KMS-11 (cell line): ENCODE results near the gene KRT40.

ENCODE experiments used
- H2AFZ ChIP-seq: fragments of 200-600 bp; sonication (generic); 2 replicates; pipeline ENCODE4 v1.6.1; 2016; ENCODE audit warnings: antibody characterized with exemption, mixed run types, low read depth
- H3K27ac ChIP-seq: fragments of 200-600 bp; sonication (generic); 2 replicates; pipeline ENCODE4 v1.6.1; 2016; ENCODE audit warnings: mild to moderate bottlenecking, mixed run types
- H3K27me3 ChIP-seq: fragments of 200-600 bp; sonication (generic); 2 replicates; pipeline ENCODE4 v1.6.1; 2017; ENCODE audit warnings: mild to moderate bottlenecking, low read depth, mixed run types, moderate library complexity; ENCODE audit not compliant: insufficient read depth
- H3K36me3 ChIP-seq: fragments of 200-600 bp; sonication (generic); 2 replicates; pipeline ENCODE4 v1.6.1; 2017; ENCODE audit warnings: mild to moderate bottlenecking, mixed run types; ENCODE audit not compliant: insufficient read depth
- H3K4me1 ChIP-seq: fragments of 200-600 bp; sonication (generic); 2 replicates; pipeline ENCODE4 v1.6.1; 2016; ENCODE audit warnings: mild to moderate bottlenecking, low read depth, mixed run types; ENCODE audit not compliant: poor library complexity, severe bottlenecking
- H3K4me2 ChIP-seq: fragments of 200-600 bp; sonication (generic); 2 replicates; pipeline ENCODE4 v1.7.0; 2016; ENCODE audit warnings: mild to moderate bottlenecking, mixed run types
- H3K4me3 ChIP-seq: fragments of 200-600 bp; sonication (generic); IDR thresholded peaks from 2 replicates; pipeline ENCODE4 v1.6.1; 2017; ENCODE audit warnings: low read depth, low read length, mixed read lengths; ENCODE audit not compliant: insufficient read depth
- H3K79me2 ChIP-seq: fragments of 200-600 bp; sonication (generic); 2 replicates; pipeline ENCODE4 v1.6.1; 2016; ENCODE audit warnings: low read depth, mixed run types; ENCODE audit not compliant: insufficient read depth
- H3K9ac ChIP-seq: fragments of 200-600 bp; sonication (generic); 2 replicates; pipeline ENCODE4 v1.6.1; 2016; ENCODE audit warnings: mild to moderate bottlenecking, mixed run types
- H4K20me1 ChIP-seq: fragments of 200-600 bp; sonication (generic); 2 replicates; pipeline ENCODE4 v1.6.1; 2016; ENCODE audit warnings: mild to moderate bottlenecking, mixed run types; ENCODE audit not compliant: insufficient read depth
- TF ChIP-seq, protein P1 (sequence below): fragments of 200-600 bp; sonication (generic); conservative IDR thresholded peaks from 2 replicates; pipeline ENCODE4 v1.6.1; 2017; ENCODE audit warnings: low read depth, mild to moderate bottlenecking, antibody characterized with exemption, low read length, moderate library complexity, mixed read lengths

The KRT40 gene

DNA sequence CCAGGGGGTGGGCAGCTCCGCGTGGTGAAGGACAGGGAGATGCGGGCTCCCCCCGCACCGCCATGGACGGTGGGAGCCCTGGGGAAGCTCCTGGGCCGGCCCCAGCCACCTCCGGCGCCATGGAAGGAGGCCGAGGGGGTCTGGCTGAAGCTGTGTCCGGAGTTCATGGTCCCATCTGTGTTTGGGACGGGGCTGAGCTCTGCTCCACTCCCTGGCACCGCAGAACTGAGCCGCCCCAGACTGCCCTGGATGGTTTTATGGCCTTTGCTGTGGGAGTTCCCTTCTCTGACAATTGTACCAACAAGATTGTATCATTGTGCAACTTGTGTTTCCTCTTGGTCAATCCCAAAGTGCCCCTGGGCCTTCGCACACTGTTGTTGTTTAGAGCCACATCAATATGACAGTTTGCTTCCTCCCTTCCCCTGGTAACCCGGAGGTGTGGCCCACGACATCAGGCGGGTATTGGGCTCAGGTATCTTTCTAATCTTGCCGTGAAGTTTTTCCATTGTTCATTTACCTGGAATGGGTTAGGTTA is 47.6 kb downstream of the KRT40 start:
- no peaks in the 10 kb centered on the region for H3K36me3 ChIP-seq
- no peak overlapping the region for H3K4me2 ChIP-seq
- H3K27ac ChIP-seq, result no peak overlapping the region
- no peak overlapping the region for H3K4me3 ChIP-seq
- TF ChIP-seq, protein P1, sequence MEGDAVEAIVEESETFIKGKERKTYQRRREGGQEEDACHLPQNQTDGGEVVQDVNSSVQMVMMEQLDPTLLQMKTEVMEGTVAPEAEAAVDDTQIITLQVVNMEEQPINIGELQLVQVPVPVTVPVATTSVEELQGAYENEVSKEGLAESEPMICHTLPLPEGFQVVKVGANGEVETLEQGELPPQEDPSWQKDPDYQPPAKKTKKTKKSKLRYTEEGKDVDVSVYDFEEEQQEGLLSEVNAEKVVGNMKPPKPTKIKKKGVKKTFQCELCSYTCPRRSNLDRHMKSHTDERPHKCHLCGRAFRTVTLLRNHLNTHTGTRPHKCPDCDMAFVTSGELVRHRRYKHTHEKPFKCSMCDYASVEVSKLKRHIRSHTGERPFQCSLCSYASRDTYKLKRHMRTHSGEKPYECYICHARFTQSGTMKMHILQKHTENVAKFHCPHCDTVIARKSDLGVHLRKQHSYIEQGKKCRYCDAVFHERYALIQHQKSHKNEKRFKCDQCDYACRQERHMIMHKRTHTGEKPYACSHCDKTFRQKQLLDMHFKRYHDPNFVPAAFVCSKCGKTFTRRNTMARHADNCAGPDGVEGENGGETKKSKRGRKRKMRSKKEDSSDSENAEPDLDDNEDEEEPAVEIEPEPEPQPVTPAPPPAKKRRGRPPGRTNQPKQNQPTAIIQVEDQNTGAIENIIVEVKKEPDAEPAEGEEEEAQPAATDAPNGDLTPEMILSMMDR, result no peak
- H3K4me1 ChIP-seq, result no peaks in the 10 kb centered on the region
- H3K79me2 ChIP-seq, result no peaks in the 10 kb centered on the region
- H2AFZ ChIP-seq, result no peak overlapping the region
- no peaks in the 10 kb centered on the region for H3K27me3 ChIP-seq
- no peak overlapping the region for H3K9ac ChIP-seq
- no peaks in the 10 kb centered on the region for H4K20me1 ChIP-seq

- Histone ChIP-seq H3K4me1 (no peaks in the 10 kb centered on the region), H3K4me3 (no peak overlapping the region), H2AFZ (no peak overlapping the region), H3K79me2 (no peaks in the 10 kb centered on the region), H3K4me2 (no peak overlapping the region), H3K9ac (no peak overlapping the region), H3K27ac (no peak overlapping the region), H3K36me3 (no peaks in the 10 kb centered on the region), H3K27me3 (no peaks in the 10 kb centered on the region), H4K20me1 (no peaks in the 10 kb centered on the region)
- TF ChIP-seq, protein P1, result no peak
Observed at GRCh38 chr17:40935624-40936023, 48.5 kb downstream of the KRT40 start.

DNA sequence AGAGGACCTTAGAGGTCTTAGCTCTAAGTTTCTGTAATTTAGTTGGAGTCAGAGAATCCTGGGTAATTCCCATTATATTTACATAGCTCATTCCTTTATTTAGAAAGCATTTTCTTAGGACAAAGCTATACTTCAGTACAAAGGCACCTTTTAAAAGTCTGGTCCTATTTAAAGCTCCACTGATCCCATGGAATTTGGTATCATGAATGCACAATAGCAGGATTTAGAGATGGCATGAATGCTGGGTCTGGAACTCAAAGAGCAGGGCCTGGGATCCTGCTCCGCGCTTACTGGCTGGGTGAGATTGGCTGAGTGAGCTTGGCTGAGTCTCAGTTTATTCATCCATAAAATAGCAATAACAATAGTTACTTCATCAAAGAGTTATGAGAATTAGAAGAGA is 51.5 kb downstream of the KRT40 start:
- no peak overlapping the region for H3K9ac ChIP-seq
- H3K27ac ChIP-seq, result no peak overlapping the region
- H2AFZ ChIP-seq, result no peak overlapping the region
- H3K4me3 ChIP-seq, result no peak overlapping the region
- TF ChIP-seq, protein P1, result no peak
- no peaks in the 10 kb centered on the region for H3K79me2 ChIP-seq
- no peak overlapping the region for H3K4me2 ChIP-seq
- H3K4me1 ChIP-seq, result no peaks in the 10 kb centered on the region
- no peaks in the 10 kb centered on the region for H3K27me3 ChIP-seq
- no peaks in the 10 kb centered on the region for H4K20me1 ChIP-seq
- H3K36me3 ChIP-seq, result no peaks in the 10 kb centered on the region

DNA sequence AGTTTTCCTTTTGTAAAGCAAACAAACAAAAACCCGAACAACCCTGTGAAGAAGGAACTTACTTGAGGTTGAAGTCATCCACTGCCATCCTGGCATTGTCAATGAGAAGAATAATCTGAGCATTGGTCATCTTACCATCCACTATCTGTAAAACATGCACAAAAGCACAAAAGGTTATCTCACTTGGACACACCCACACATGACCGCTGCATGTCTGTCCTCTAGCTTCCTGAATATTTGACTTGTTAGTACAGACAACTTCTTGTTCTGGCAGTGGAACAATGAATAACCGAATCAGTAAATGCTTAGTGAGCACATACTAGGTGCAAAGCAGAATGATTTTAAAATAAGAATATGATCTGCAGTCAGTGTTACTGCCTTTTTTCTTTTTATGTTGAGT is 52.8 kb downstream of the KRT40 start:
- H3K27ac ChIP-seq, result no peak overlapping the region
- H3K4me1 ChIP-seq, result no peaks in the 10 kb centered on the region
- no peak overlapping the region for H2AFZ ChIP-seq
- TF ChIP-seq, protein P1, result no peak
- no peaks in the 10 kb centered on the region for H3K27me3 ChIP-seq
- H3K36me3 ChIP-seq, result no peaks in the 10 kb centered on the region
- H3K4me2 ChIP-seq, result no peak overlapping the region
- no peak overlapping the region for H3K4me3 ChIP-seq
- H3K79me2 ChIP-seq, result no peaks in the 10 kb centered on the region
- no peaks in the 10 kb centered on the region for H4K20me1 ChIP-seq
- no peak overlapping the region for H3K9ac ChIP-seq
